ENCODE data around the gene FASTK.

The FASTK gene

GRCh38 chr7:151064454-151064853 lies 16.2 kb downstream of the FASTK start:
- no peak overlapping the region for H3K4me3 ChIP-seq (ENCODE audit: low read depth, low read length)
- TF ChIP-seq, protein P1, sequence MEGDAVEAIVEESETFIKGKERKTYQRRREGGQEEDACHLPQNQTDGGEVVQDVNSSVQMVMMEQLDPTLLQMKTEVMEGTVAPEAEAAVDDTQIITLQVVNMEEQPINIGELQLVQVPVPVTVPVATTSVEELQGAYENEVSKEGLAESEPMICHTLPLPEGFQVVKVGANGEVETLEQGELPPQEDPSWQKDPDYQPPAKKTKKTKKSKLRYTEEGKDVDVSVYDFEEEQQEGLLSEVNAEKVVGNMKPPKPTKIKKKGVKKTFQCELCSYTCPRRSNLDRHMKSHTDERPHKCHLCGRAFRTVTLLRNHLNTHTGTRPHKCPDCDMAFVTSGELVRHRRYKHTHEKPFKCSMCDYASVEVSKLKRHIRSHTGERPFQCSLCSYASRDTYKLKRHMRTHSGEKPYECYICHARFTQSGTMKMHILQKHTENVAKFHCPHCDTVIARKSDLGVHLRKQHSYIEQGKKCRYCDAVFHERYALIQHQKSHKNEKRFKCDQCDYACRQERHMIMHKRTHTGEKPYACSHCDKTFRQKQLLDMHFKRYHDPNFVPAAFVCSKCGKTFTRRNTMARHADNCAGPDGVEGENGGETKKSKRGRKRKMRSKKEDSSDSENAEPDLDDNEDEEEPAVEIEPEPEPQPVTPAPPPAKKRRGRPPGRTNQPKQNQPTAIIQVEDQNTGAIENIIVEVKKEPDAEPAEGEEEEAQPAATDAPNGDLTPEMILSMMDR (IDR thresholded peaks at IDR 0.05; ENCODE audit: control insufficient read depth, extremely low read depth, insufficient read depth): no peak
- DNase-seq (ENCODE audit: low read depth): no peak

GRCh38 chr7:151063212-151063561 lies 17.4 kb downstream of the FASTK start:
- no peak overlapping the region for H3K4me3 ChIP-seq (ENCODE audit: low read depth, low read length)
- no peak for DNase-seq (ENCODE audit: low read depth)
- TF ChIP-seq, protein P1 (IDR thresholded peaks at IDR 0.05; ENCODE audit: control insufficient read depth, extremely low read depth, insufficient read depth): no peak

- no peak for DNase-seq (ENCODE audit: low read depth)
- no peak overlapping the region for H3K4me3 ChIP-seq (ENCODE audit: low read depth, low read length)
- TF ChIP-seq, protein P1 (IDR thresholded peaks at IDR 0.05; ENCODE audit: control insufficient read depth, extremely low read depth, insufficient read depth): no peak
Observed at GRCh38 chr7:151062399-151063211, 18.0 kb downstream of the FASTK start.

GRCh38 chr7:151062111-151062398 lies 18.6 kb downstream of the FASTK start:
- no peak for DNase-seq (ENCODE audit: low read depth)
- H3K4me3 ChIP-seq (ENCODE audit: low read depth, low read length): no peak overlapping the region
- TF ChIP-seq, protein P1 (IDR thresholded peaks at IDR 0.05; ENCODE audit: control insufficient read depth, extremely low read depth, insufficient read depth): no peak

- H3K4me3 ChIP-seq (ENCODE audit: low read depth, low read length): no peak overlapping the region
- TF ChIP-seq, protein P1 (IDR thresholded peaks at IDR 0.05; ENCODE audit: control insufficient read depth, extremely low read depth, insufficient read depth): no peak
- DNase-seq (ENCODE audit: low read depth): no peak
Observed at GRCh38 chr7:151061213-151062110, 19.1 kb downstream of the FASTK start.

- TF ChIP-seq, protein P1 (IDR thresholded peaks at IDR 0.05; ENCODE audit: control insufficient read depth, extremely low read depth, insufficient read depth): no peak
- peak overlapping the region; percentile 90 for H3K4me3 ChIP-seq (ENCODE audit: low read depth, low read length)
- DNase-seq (ENCODE audit: low read depth): no peak
Observed at GRCh38 chr7:151060416-151061212, 20.0 kb downstream of the FASTK start.
